NCI-H526 (cell line): ENCODE measurements around the gene SKOR2.
A peak's percentile ranks its signal among the peaks of the same experiment; 100 is the strongest.

Experiments used
- DNase-seq, 2 experiments: peaks; one replicate each; lab custom pipeline; 2025; lab: John Stamatoyannopoulos, UW

SKOR2 gene

DNA sequence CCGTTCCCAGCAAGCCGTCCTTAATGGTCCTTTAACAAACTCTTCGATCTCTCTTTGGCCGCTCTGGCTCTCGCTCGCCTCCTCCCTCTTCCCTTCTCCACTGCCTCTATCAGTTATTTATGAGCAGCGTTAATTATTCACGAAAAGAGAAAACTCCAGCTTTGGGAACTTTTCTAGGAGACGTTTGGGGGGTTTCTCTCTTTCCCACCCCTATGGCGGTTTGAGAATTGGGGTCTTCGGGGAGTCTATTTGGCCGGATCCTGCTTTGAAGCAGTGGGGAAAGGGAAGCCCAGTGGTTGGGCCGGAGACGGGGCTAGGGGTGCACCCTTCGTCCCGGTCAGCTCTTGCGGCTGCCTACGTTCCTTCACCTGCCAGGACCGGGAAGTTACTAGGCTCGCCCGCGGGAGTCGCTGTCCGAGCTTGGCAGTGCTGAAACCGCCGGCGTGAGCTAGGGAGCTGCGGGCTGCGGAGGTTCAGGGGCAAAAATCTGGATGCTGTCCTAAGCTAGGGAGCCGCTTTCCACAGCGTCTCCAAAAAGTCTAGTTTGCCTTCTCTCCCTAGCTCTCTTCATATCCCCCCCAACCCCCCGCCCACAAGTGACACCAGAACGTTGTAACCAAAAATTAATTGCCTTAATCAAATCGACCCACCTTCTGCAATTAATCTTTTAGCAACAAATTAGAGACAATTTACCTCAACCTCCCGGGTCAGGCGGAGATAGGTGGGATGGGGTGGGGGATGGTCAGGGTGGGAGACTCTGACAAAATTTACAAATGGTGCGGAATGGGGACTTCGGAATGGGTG, 8.9 kb upstream of the SKOR2 start:
- peak in 1 of 2 experiments; percentile 32 for DNase-seq

DNA sequence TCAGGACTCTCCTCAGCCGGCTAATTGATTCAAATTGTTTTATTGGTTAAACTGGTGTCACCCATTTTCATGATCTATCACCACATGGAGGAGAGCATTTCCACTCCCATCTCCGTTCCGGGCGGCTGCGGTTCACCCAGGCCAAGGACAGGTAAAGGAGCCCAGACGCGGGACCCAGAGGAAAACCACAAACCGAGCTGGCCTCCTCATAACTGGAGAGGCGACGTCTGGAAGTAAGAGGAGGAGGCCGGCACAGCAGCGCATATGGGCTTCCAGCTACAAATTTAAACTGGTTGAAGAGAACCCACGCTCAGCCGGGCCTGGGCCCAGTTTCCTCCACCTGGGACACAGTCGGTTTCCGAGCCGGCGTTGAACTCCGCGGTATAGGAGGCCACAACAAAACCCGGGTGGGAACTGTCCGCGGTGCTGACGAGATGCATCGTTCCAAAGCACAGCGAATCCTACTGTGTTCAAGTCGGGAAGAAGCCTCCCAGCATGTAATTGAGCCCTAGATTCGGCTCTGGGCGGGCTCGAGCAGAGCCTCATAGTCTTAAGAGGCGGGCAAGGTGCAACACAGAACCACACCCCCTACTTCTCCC, 3.0 kb upstream of the SKOR2 start:
- peak in 1 of 2 experiments; percentile 9 for DNase-seq

- no peak for DNase-seq
These were observed 1.7 kb upstream of the SKOR2 start for GRCh38 chr18:47253101-47253654.

DNA sequence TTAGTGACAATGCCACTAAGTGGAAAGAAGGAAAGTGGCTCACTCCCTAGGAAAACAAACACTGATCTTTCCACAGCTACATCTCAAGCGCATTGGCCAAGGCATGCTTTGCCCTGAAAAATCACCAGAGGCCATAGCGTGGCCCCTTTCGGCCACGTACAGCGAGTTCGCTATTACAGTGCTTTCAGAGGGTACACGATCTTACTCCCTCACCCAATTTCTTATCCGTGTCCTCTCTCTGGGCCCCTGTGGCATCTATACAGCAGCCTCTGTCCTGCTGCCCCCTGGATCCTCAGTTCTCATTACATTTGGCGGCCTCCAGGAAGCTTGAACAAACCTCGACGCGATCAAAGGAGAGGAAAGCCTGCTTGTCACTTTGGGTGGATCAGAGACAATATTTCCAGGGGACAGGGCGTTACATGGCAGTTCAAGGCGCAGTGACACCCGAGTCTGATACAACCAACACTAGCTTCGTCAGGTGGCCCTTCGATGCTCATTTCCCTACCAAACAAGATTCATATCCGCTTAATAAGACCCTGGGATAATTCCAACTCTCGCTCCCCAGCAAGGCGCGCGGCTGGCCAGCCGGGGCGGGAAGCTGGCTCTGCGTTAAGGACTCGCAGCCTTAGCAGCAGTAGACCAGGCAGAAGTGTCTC, 941 bp downstream of the SKOR2 start:
- DNase-seq: peak in 1 of 2 experiments; percentile 19

DNA sequence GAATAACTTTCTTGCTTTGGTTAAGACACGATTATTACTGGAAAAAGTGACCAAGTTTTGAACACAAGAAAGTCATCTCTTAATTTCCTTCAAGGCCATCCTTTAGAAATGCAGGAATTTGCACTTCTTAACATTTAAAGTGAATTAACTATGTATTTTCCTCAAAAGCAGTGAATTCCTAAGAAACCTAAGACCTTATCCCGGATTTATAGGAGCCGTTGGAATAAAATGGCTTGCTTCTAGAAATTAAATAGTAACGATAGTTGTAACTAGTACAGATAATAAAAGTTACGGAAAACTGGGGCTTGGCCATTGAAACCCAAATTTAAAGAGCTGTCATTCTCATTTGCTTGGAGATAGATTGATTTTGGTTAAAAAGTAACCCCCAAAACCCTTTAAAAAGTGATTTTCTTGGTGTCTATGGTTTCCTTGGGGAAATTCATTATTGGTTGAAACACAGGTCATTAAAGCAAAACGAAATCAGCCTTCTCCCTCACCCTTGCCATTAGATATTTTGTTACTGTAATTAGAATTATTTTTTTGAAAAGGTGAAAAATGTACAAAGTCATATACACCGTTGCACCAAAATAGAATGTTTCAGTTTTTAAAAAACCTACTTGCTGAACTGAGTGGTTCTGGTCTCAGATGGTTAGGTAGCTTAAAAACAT, 2.0 kb downstream of the SKOR2 start:
- DNase-seq: no peak

- DNase-seq: no peak
These were observed 2.7 kb downstream of the SKOR2 start for GRCh38 chr18:47248604-47249313.

DNA sequence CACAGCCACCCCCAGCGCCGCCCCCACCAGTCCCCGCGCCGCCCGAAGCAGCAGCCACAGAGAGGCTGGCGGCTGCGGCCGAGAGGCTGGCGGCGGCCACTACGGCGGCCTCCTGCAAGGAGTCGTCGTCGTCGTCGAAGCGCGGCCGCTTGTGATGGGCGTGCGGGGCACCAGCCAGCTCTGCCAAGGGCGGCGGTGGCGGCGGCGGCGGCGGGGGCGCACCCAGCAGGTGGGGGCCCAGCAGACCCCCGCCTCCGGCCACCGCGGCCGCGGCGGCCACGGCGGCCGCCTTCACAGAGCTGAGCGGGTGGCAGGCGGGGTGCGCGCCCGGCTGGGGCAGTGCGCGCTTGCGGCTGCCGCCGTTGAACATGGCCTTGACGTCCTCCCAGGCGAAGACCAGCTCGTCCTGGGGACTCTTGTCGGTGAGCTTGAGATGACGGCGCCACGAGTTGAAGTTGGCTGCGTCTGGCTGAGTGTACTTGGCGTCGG, 3.3 kb downstream of the SKOR2 start:
- no peak for DNase-seq

DNA sequence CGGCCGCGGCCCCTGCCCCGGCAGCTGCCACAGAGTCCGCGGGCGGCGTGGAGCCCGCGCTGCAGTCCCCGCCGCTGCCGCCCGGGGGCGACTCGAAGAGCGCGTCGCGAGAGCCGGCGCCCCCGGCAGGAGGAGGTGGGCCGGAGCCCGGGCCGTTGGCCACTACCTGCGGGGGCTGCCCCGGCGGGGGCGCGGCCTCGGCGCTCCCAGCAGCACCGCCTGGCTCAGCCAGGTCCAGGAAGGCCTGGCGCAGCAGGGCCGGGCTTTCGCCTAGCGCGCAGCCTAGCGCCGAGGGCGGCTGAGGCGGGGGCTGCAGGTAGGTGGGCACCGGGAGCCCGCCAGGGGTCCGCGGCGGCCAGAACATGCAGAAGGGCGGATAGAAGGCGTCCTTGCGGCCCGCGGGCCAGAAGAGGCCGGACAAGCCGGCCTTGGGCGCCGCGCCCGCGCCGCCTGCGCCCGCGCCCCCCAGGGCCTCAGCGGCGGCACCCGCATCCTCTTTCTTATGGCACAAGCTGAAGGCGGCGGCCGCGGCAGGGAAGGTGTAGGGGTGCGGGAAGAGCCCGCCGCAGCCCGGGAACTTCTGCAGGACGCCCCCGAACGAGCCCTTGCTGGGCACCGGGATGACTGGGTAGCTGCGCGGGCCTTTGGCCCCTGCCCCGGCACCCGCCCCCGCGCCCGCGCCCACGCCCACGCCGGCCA, 3.9 kb downstream of the SKOR2 start:
- DNase-seq: no peak

- no peak for DNase-seq
These were observed 4.4 kb downstream of the SKOR2 start for GRCh38 chr18:47247036-47247415.

- no peak for DNase-seq
These were observed 5.2 kb downstream of the SKOR2 start for GRCh38 chr18:47246027-47246971.

DNA sequence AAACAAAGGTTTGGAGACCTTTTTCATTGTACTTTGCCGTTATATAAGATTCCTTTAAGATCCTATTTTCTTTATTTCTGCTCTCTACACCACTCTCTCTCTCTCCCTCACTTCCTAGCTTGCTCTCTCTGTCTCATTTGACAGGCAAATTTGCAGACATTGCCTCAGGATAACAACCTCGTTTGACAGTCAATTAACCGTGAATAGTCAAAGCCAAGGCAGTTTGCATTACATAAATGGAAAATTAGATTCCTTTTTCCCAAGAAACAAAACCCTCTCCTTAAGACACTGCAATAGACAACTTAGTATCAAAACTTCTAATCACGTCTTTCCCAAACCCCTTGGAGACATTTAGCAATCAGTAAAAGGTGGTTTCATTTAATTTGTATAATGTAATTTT, 7.4 kb downstream of the SKOR2 start:
- peak; percentile 87 to 88 for DNase-seq

GRCh38 chr18:47235096-47235495, 16.4 kb downstream of the SKOR2 start:
- DNase-seq: no peak

GRCh38 chr18:47226660-47227059, 24.8 kb downstream of the SKOR2 start:
- no peak for DNase-seq

DNA sequence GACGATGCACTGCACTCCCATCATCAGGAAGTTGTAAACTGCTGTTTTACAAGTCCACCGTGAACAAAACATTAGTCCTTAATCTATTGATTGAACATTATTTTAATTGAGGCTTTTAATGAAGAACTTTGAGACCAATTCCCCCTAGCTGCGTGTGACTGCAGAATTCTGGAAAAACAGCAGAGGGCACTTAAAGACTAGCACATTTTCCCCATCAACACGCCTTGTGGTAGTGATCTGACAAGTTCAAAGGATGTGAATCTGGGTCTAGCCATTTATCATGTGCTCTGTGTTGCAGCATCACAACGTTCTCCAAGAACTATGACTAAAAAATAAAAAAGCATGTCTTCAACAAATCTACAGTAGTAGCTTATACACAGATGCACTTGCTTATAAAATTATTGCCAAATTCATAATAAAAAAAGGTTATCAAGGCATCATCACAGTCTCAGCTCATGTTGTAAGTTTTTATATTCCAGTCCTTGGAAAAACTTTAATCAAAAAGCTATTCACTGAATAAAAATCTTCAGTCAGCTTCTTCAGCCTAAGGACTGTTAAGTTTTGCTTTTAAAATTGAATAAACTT, 35.8 kb downstream of the SKOR2 start:
- DNase-seq: peak; percentile 19 to 63

GRCh38 chr18:47209171-47209570, 42.3 kb downstream of the SKOR2 start:
- DNase-seq: no peak

DNA sequence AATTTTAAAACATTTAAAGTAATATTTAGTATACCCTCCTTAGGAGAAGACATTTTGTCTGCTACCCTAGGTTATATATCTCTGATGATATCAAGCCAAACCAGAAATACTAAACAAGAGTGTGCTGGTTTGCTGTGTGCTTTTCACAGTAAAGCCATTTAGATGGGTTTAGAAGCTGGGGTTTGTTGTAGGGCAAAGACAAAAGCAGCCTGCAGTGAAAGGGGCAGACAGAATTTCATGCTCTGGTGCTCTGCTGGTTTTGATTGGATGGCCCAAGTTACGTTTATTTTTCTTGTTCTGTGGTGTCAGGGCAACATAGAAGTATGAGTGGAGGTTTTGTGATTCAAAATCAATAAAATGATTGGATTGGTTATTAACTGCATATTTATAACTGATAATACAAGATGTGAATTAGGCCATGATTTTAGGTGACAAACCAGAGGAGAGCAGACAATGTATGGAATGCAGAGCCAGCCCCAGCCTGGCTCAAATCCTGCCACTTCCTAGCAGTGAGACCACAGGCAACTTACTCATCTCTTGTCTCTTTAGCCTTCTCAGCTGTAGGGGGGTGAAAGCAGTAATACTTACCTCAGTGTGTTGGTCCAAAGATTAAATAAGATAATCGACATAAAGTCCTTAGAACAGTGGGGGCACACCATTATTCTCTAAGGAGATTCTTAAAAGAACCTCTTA, 44.4 kb downstream of the SKOR2 start:
- no peak for DNase-seq

GRCh38 chr18:47204908-47205522, 46.4 kb downstream of the SKOR2 start:
- DNase-seq: peak; percentile 12 to 53
